Measurements from ENCODE around the gene CYBRD1.

The CYBRD1 gene

GRCh38 chr2:171550613-171551012 is 28.3 kb downstream of the CYBRD1 start:
- in situ Hi-C loops (cut with HindIII; ENCODE audit: low sequenced_read_pairs): no loop called here
- no peak for DNase-seq (ENCODE audit: low read depth, low spot score)
- no peak for TF ChIP-seq CTCF (IDR thresholded peaks at IDR 0.05; ENCODE audit: low read depth, low read length)
- no peak overlapping the region for H3K4me3 ChIP-seq (ENCODE audit: low read depth, low read length)

GRCh38 chr2:171551836-171552235 is 29.6 kb downstream of the CYBRD1 start:
- no peak for TF ChIP-seq CTCF (IDR thresholded peaks at IDR 0.05; ENCODE audit: low read depth, low read length)
- in situ Hi-C loops (cut with HindIII; ENCODE audit: low sequenced_read_pairs): no loop called here

GRCh38 chr2:171553236-171553635 is 31.0 kb downstream of the CYBRD1 start:
- in situ Hi-C loops (cut with HindIII; ENCODE audit: low sequenced_read_pairs): no loop called here
- no peak for TF ChIP-seq CTCF (IDR thresholded peaks at IDR 0.05; ENCODE audit: low read depth, low read length)
- no peak overlapping the region for H3K4me3 ChIP-seq (ENCODE audit: low read depth, low read length)

More at GRCh38 chr2:171551836-171552235, 29.6 kb downstream of the CYBRD1 start:
- no peak overlapping the region for H3K4me3 ChIP-seq (ENCODE audit: low read depth, low read length)
- DNase-seq (ENCODE audit: low read depth, low spot score): no peak

GRCh38 chr2:171553858-171554257 is 31.6 kb downstream of the CYBRD1 start:
- DNase-seq (ENCODE audit: low read depth, low spot score): peak; percentile 15
- H3K4me3 ChIP-seq (ENCODE audit: low read depth, low read length): no peak overlapping the region
- in situ Hi-C loops (cut with HindIII; ENCODE audit: low sequenced_read_pairs): no loop called here
- no peak for TF ChIP-seq CTCF (IDR thresholded peaks at IDR 0.05; ENCODE audit: low read depth, low read length)

More at GRCh38 chr2:171553236-171553635, 31.0 kb downstream of the CYBRD1 start:
- no peak for DNase-seq (ENCODE audit: low read depth, low spot score)

- no peak for DNase-seq (ENCODE audit: low read depth, low spot score)
- no peak for TF ChIP-seq CTCF (IDR thresholded peaks at IDR 0.05; ENCODE audit: low read depth, low read length)
- in situ Hi-C loops (cut with HindIII; ENCODE audit: low sequenced_read_pairs): no loop called here
- no peak overlapping the region for H3K4me3 ChIP-seq (ENCODE audit: low read depth, low read length)
Measured at GRCh38 chr2:171554991-171555615, 32.8 kb downstream of the CYBRD1 start.

- H3K4me3 ChIP-seq (ENCODE audit: low read depth, low read length): no peak overlapping the region
- no peak for TF ChIP-seq CTCF (IDR thresholded peaks at IDR 0.05; ENCODE audit: low read depth, low read length)
- in situ Hi-C loops (cut with HindIII; ENCODE audit: low sequenced_read_pairs): no loop called here
- DNase-seq (ENCODE audit: low read depth, low spot score): no peak
Measured at GRCh38 chr2:171557363-171557762, 35.1 kb downstream of the CYBRD1 start.
